ENCODE results near the gene CPOX.

Gene CPOX

DNA sequence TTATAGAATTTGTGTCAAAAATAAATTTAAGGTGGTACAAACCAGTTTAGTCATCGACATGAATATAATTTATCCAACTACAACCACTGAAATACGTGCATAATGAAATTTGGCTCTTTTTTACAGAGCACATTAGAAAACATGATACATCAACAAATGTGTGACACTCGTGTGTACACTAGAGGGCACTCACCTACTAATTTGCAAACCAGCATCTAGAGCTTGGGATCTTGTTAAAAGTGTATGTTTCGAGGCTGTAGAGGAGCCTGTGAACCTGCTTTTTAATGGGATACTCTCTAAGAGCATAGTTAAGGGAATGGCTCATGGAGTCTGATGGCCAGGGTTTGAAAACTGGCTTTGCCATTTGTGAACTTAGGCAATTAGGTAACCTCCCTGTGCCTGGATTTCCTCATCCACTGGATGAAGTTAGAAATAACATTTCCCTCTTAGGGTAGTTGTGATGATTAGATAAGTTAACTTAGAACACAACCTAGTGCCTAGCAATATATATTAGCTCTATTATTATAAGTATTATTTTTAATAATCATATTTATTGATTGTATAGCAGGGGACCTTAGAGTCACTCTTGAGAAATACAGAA, 8.8 kb upstream of the CPOX start:
- TF ChIP-seq ZNF214 (tag by site-specific recombination; IDR thresholded peaks at IDR 0.05; ENCODE audit: borderline replicate concordance): no peak
- TF ChIP-seq ZNF645 (tag by site-specific recombination; IDR thresholded peaks at IDR 0.05): no peak
- TF ChIP-seq, protein P1, sequence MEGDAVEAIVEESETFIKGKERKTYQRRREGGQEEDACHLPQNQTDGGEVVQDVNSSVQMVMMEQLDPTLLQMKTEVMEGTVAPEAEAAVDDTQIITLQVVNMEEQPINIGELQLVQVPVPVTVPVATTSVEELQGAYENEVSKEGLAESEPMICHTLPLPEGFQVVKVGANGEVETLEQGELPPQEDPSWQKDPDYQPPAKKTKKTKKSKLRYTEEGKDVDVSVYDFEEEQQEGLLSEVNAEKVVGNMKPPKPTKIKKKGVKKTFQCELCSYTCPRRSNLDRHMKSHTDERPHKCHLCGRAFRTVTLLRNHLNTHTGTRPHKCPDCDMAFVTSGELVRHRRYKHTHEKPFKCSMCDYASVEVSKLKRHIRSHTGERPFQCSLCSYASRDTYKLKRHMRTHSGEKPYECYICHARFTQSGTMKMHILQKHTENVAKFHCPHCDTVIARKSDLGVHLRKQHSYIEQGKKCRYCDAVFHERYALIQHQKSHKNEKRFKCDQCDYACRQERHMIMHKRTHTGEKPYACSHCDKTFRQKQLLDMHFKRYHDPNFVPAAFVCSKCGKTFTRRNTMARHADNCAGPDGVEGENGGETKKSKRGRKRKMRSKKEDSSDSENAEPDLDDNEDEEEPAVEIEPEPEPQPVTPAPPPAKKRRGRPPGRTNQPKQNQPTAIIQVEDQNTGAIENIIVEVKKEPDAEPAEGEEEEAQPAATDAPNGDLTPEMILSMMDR (tag by site-specific recombination; IDR thresholded peaks at IDR 0.05): peak; percentile 23; the same call in 1 of the 2 replicates
- TF ChIP-seq GLI4 (tag by site-specific recombination; IDR thresholded peaks at IDR 0.05): no peak
- peak; percentile 73 for TF ChIP-seq ZNF654 (tag by site-specific recombination; IDR thresholded peaks at IDR 0.05; ENCODE audit: low read depth)
- TF ChIP-seq, protein P2, sequence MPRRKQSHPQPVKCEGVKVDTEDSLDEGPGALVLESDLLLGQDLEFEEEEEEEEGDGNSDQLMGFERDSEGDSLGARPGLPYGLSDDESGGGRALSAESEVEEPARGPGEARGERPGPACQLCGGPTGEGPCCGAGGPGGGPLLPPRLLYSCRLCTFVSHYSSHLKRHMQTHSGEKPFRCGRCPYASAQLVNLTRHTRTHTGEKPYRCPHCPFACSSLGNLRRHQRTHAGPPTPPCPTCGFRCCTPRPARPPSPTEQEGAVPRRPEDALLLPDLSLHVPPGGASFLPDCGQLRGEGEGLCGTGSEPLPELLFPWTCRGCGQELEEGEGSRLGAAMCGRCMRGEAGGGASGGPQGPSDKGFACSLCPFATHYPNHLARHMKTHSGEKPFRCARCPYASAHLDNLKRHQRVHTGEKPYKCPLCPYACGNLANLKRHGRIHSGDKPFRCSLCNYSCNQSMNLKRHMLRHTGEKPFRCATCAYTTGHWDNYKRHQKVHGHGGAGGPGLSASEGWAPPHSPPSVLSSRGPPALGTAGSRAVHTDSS (tag by site-specific recombination; IDR thresholded peaks at IDR 0.05): no peak
- POLR2A ChIA-PET: interaction anchor here (1.0 kb wide), 1 partner anchor 130 kb away, joined by 4 read pairs; no protein-coding TSS in a partner anchor
- H3K27ac ChIP-seq (ENCODE audit: extremely low read depth, low read depth, low read length): no peak overlapping the region

DNA sequence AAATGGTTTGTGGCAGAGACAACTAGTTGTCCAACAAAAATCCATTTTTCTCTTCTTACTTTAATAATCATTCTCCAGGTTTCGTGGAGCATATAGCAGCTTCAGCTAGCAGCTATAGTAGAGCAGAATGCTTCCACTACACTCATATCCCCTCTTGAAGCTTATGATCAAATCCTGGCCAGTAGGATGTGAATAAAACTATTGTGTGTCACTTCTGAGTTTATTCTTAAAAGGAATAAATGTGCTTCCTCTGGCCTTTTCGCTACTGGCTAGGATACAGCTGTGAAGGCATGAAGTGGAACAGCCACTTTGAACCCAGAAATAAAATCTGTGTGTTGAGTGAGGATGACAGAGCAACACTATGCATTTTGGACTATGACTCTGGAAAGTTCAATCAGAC, 7.8 kb upstream of the CPOX start:
- Histone ChIP-seq H3K9me3 (ENCODE audit: control insufficient read depth, insufficient read depth, low read depth, low read length) (no peaks in the 10 kb centered on the region), H3K4me1 (ENCODE audit: control insufficient read depth, insufficient read depth, low read length) (no peaks in the 10 kb centered on the region), H3K4me3 (ENCODE audit: low read depth, low read length) (no peak overlapping the region), H3K36me3 (ENCODE audit: control insufficient read depth in 2 of 2, insufficient read depth in 1 of 2, low read length in 2 of 2) (no peaks in the 10 kb centered on the region), H3K27ac (ENCODE audit: extremely low read depth, low read depth, low read length) (no peak overlapping the region)
- TF ChIP-seq, protein P3, sequence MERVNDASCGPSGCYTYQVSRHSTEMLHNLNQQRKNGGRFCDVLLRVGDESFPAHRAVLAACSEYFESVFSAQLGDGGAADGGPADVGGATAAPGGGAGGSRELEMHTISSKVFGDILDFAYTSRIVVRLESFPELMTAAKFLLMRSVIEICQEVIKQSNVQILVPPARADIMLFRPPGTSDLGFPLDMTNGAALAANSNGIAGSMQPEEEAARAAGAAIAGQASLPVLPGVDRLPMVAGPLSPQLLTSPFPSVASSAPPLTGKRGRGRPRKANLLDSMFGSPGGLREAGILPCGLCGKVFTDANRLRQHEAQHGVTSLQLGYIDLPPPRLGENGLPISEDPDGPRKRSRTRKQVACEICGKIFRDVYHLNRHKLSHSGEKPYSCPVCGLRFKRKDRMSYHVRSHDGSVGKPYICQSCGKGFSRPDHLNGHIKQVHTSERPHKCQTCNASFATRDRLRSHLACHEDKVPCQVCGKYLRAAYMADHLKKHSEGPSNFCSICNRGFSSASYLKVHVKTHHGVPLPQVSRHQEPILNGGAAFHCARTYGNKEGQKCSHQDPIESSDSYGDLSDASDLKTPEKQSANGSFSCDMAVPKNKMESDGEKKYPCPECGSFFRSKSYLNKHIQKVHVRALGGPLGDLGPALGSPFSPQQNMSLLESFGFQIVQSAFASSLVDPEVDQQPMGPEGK (tag by site-specific recombination; IDR thresholded peaks at IDR 0.05): no peak
- TF ChIP-seq GLIS2 (tag by site-specific recombination; IDR thresholded peaks at IDR 0.05) (no peak), YY2 (tag by site-specific recombination; IDR thresholded peaks at IDR 0.05) (no peak), ZNF335 (tag by site-specific recombination; conservative IDR thresholded peaks at IDR 0.05) (no peak), IKZF3 (tag by site-specific recombination; IDR thresholded peaks at IDR 0.05) (no peak), ZFP69B (tag by site-specific recombination; IDR thresholded peaks at IDR 0.05) (no peak), ZNF521 (tag by site-specific recombination; IDR thresholded peaks at IDR 0.05) (no peak), ZNF157 (tag by site-specific recombination; IDR thresholded peaks at IDR 0.05) (no peak), ZNF350 (tag by site-specific recombination; IDR thresholded peaks at IDR 0.05) (no peak), ZNF777 (tag by site-specific recombination; IDR thresholded peaks at IDR 0.05; ENCODE audit: borderline replicate concordance) (no peak)
- ChIA-PET POLR2A (no interaction called here), CTCF (interaction anchor here (0.5 to 5.4 kb wide), 16 partner anchors 11 to 776 kb away, joined by 3 to 79 read pairs (median 4); no protein-coding TSS in a partner anchor)

More for the DNA sequence above, 8.8 kb upstream of the CPOX start:
- H3K4me3 ChIP-seq (ENCODE audit: low read depth, low read length): no peak overlapping the region
- H3K4me1 ChIP-seq (ENCODE audit: control insufficient read depth, insufficient read depth, low read length): no peaks in the 10 kb centered on the region
- H3K9me3 ChIP-seq (ENCODE audit: control insufficient read depth, insufficient read depth, low read depth, low read length): no peaks in the 10 kb centered on the region
- CTCF ChIA-PET: interaction anchor here (0.6 to 5.4 kb wide), 28 partner anchors 10 to 1091 kb away, joined by 3 to 79 read pairs (median 4); no protein-coding TSS in a partner anchor
- H3K36me3 ChIP-seq (ENCODE audit: control insufficient read depth in 2 of 2, insufficient read depth in 1 of 2, low read length in 2 of 2): no peaks in the 10 kb centered on the region

Data from HEK293 (cell line).